GM12878 (cell line): ENCODE measurements around the gene ATP6V0C.

ENCODE experiments used
- BCL3 ChIP-seq: IDR thresholded peaks from 2 replicates; pipeline ENCODE4 v1.6.1; 2011; ENCODE audit warnings: borderline replicate concordance, low read depth, mild to moderate bottlenecking, moderate library complexity, low read length; ENCODE audit not compliant: insufficient read depth, poor library complexity, severe bottlenecking
- CTCF ChIP-seq, 3 experiments: IDR thresholded peaks in 2 of 3; conservative IDR thresholded peaks in 1 of 3; 2 replicates each; pipeline ENCODE4 v1.5.1; 2011; ENCODE audit warnings: low read depth in 3 of 3, low read length in 3 of 3, mild to moderate bottlenecking in 3 of 3, control low read depth in 2 of 3, moderate library complexity in 2 of 3, inconsistent platforms in 1 of 3, mixed read lengths in 1 of 3; ENCODE audit not compliant: control insufficient read depth in 2 of 3, insufficient read depth in 1 of 3; ENCODE audit errors: extremely low read depth in 1 of 3
- POLR2AphosphoS2 ChIP-seq: IDR thresholded peaks from 2 replicates; pipeline ENCODE4 v1.6.1; 2011; ENCODE audit warnings: low read depth, mild to moderate bottlenecking, low read length, improper control_type of control experiment, moderate library complexity
- SRF ChIP-seq, 2 experiments: IDR thresholded peaks; 2 replicates each; pipeline ENCODE4 v1.6.1; 2011; ENCODE audit warnings: low read depth in 2 of 2, low read length in 2 of 2, mild to moderate bottlenecking in 1 of 2, moderate library complexity in 1 of 2

GRCh38 chr16:2471653-2472487 lies 41.9 kb upstream of the ATP6V0C start:
- TF ChIP-seq BCL3 (no peak), SRF (IDR thresholded peaks at IDR 0.05; ENCODE audit: low read depth in 2 of 2, low read length in 2 of 2) (no peak), POLR2AphosphoS2 (no peak), CTCF (IDR thresholded peaks at IDR 0.05 in 2 of 3, conservative IDR thresholded peaks at IDR 0.05 in 1 of 3; ENCODE audit: control insufficient read depth in 2 of 3, extremely low read depth in 1 of 3, insufficient read depth in 1 of 3, low read depth in 3 of 3, low read length in 3 of 3) (no peak)
